Calu3 (cell line): ENCODE data around the gene PSORS1C1. TPM values are rescaled to one million over a fixed set of nuclear protein-coding genes. Genes with fewer than 3 reads are reported as not detected.
"Not testable (repeated sequence)": the region's sequence is repeated elsewhere in the genome, so short reads cannot be mapped to it uniquely, and the experiment has no call there.

Experiments used
- BruUV-seq: library from RNA; stranded (reverse); fragments of 400-500 nt; replicated peaks from 2 replicates; lab custom pipeline; 2021; lab: Mats Ljungman, UMichigan
- CTCF ChIA-PET: fragments of 300-600 bp; sonication (Branson Sonifier 250); formaldehyde crosslinking; loops from one replicate; lab custom pipeline; 2022; ENCODE audit warnings: antibody characterized with exemption; lab: Charles Lee
- DNase-seq: peaks from one replicate; pipeline ENCODE4 v3.0.0; 2022
- H3K27ac Mint-ChIP-seq: one replicate; pipeline ENCODE4 v1.8.0; 2022; ENCODE audit warnings: mixed read lengths; ENCODE audit not compliant: unreplicated experiment
- H3K27me3 Mint-ChIP-seq: one replicate; pipeline ENCODE4 v1.8.0; 2022; ENCODE audit warnings: mixed read lengths; ENCODE audit not compliant: unreplicated experiment
- H3K36me3 Mint-ChIP-seq: one replicate; pipeline ENCODE4 v1.8.0; 2022; ENCODE audit warnings: mild to moderate bottlenecking, moderate library complexity, mixed read lengths; ENCODE audit not compliant: insufficient read depth, unreplicated experiment
- H3K4me1 Mint-ChIP-seq: one replicate; pipeline ENCODE4 v1.8.0; 2022; ENCODE audit warnings: mild to moderate bottlenecking, low read depth, mixed read lengths; ENCODE audit not compliant: unreplicated experiment
- H3K4me3 Mint-ChIP-seq: one replicate; pipeline ENCODE4 v1.8.0; 2022; ENCODE audit warnings: mild to moderate bottlenecking, low read depth, moderate library complexity, mixed read lengths; ENCODE audit not compliant: unreplicated experiment
- H3K9me3 Mint-ChIP-seq: one replicate; pipeline ENCODE4 v1.8.0; 2022; ENCODE audit warnings: low read depth, mixed read lengths; ENCODE audit not compliant: unreplicated experiment
- intact Hi-C: fragments of 100-400 bp; cut with micrococcal nuclease; formaldehyde crosslinking; loops from one replicate; pipeline ENCODE4 v1.10.0; 2022; ENCODE audit not compliant: unreplicated experiment
- total RNA-seq: library from RNA; stranded (reverse); gene quantifications from 2 replicates; pipeline ENCODE4 v1.2.3, GENCODE V29; 2022
- TF ChIP-seq, protein P1 (sequence below): fragments of 200-600 bp; IDR thresholded peaks from one replicate; pipeline ENCODE4 v1.8.0; 2022; ENCODE audit warnings: antibody characterized with exemption; ENCODE audit not compliant: unreplicated experiment

PSORS1C1 gene
- total RNA-seq, 1 experiment from 2014 or later = 11.0 TPM

DNA sequence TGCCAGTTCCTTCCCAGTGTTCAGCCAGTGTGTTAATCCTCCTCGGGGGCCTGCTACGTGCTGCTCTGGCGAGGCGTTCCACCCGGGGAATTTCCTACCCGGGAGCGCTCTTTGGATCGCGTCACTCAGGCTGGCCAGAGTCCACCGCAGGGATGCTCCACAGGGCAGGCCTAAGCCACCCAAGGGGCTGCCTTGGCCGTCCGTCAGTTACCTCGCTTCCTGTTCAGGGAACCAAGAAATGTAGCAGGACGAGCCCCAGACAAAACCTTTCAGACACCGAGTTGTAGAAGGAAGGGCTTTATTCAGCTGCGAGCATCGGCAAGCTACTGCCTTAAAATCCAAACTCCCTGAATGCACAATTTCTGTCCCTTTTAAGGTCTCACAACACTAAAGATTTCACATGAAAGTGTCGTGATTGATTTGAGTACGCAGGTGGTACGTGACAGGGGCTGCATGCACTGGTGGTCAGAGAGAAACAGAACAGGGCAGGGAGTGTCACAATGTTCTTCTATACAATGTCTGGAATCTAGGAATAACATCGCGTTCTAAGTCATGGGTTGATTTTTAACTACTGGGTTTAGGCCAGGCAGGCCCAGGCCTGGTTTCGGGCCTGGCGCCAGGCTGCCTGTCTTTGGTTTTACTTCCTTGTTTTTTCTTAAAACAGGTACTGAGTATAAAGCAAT is 71.6 kb downstream of the PSORS1C1 start:
- H3K27me3 Mint-ChIP-seq = no peaks in the 10 kb centered on the region
- intact Hi-C loops = no loop called here
- peaks cover 58% of the 10 kb centered on the region for H3K36me3 Mint-ChIP-seq
- peaks cover 21% of the 10 kb centered on the region for H3K4me1 Mint-ChIP-seq
- peak overlapping the region; percentile 91 for H3K4me3 Mint-ChIP-seq
- TF ChIP-seq, protein P1, sequence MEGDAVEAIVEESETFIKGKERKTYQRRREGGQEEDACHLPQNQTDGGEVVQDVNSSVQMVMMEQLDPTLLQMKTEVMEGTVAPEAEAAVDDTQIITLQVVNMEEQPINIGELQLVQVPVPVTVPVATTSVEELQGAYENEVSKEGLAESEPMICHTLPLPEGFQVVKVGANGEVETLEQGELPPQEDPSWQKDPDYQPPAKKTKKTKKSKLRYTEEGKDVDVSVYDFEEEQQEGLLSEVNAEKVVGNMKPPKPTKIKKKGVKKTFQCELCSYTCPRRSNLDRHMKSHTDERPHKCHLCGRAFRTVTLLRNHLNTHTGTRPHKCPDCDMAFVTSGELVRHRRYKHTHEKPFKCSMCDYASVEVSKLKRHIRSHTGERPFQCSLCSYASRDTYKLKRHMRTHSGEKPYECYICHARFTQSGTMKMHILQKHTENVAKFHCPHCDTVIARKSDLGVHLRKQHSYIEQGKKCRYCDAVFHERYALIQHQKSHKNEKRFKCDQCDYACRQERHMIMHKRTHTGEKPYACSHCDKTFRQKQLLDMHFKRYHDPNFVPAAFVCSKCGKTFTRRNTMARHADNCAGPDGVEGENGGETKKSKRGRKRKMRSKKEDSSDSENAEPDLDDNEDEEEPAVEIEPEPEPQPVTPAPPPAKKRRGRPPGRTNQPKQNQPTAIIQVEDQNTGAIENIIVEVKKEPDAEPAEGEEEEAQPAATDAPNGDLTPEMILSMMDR = no peak
- no TSS peak for BruUV-seq
- peak; percentile 83 for DNase-seq
- H3K9me3 Mint-ChIP-seq = no peaks in the 10 kb centered on the region
- CTCF ChIA-PET = interaction anchor here (0.7 to 1.6 kb wide), 6 partner anchors 11 to 150 kb away, joined by 3 to 4 read pairs (median 4); partner anchors contain the start of gene TCF19
- peak overlapping the region; percentile 97 for H3K27ac Mint-ChIP-seq

- no TSS peak for BruUV-seq
- CTCF ChIA-PET = interaction anchor here (0.6 to 1.5 kb wide), 8 partner anchors 13 to 263 kb away, joined by 3 to 5 read pairs (median 4); partner anchors contain the start of genes PSORS1C1 and TCF19
- TF ChIP-seq, protein P1 = no peak
- H3K27ac Mint-ChIP-seq = peak overlapping the region; percentile 97
- H3K27me3 Mint-ChIP-seq = no peaks in the 10 kb centered on the region
- intact Hi-C loops = no loop called here
- H3K4me3 Mint-ChIP-seq = peak overlapping the region; percentile 91
- peaks cover 21% of the 10 kb centered on the region for H3K4me1 Mint-ChIP-seq
- peak; percentile 68 for DNase-seq
- H3K36me3 Mint-ChIP-seq = peaks cover 53% of the 10 kb centered on the region
- H3K9me3 Mint-ChIP-seq = no peaks in the 10 kb centered on the region
Observed at GRCh38 chr6:31187780-31188194, 73.2 kb downstream of the PSORS1C1 start.

- peak overlapping the region; percentile 20 for H3K27ac Mint-ChIP-seq
- H3K36me3 Mint-ChIP-seq = peaks cover 39% of the 10 kb centered on the region
- H3K4me3 Mint-ChIP-seq, intact Hi-C loops, BruUV-seq, H3K27me3 Mint-ChIP-seq, H3K9me3 Mint-ChIP-seq: not testable (repeated sequence)
- CTCF ChIA-PET = interaction anchor here (0.6 kb wide), 2 partner anchors 57 to 131 kb away, joined by 3 read pairs; no protein-coding TSS in a partner anchor
- peak; percentile 56 for DNase-seq
- peaks cover 23% of the 10 kb centered on the region for H3K4me1 Mint-ChIP-seq
Observed at GRCh38 chr6:31189223-31189622, 74.6 kb downstream of the PSORS1C1 start.

Other genes with a start within 250 kb of the PSORS1C1 start
- gene DDR1, start 230.3 kb upstream of the PSORS1C1 start, total RNA-seq = 489 and 580 TPM in 2 replicates
- gene GTF2H4, start 206.6 kb upstream of the PSORS1C1 start, total RNA-seq = 70.5 and 80.0 TPM in 2 replicates
- gene VARS2, start 200.6 kb upstream of the PSORS1C1 start, total RNA-seq = 33.0 and 34.2 TPM in 2 replicates
- gene SFTA2, start 182.6 kb upstream of the PSORS1C1 start, total RNA-seq = 184 and 246 TPM in 2 replicates
- 0.07 and 0.15 TPM in 2 replicates for gene MUCL3, start 173.8 kb upstream of the PSORS1C1 start, total RNA-seq
- gene MUC21, start 131.1 kb upstream of the PSORS1C1 start, total RNA-seq = not detected in 2 replicates
- not detected in 2 replicates for gene MUC22, start 104.3 kb upstream of the PSORS1C1 start, total RNA-seq
- gene C6orf15, start 2.2 kb upstream of the PSORS1C1 start, total RNA-seq = not detected in 2 replicates
- 0.35 and 0.42 TPM in 2 replicates for gene CDSN, start 5.6 kb downstream of the PSORS1C1 start, total RNA-seq
- not detected in 2 replicates for gene PSORS1C2, start 24.3 kb downstream of the PSORS1C1 start, total RNA-seq
- gene CCHCR1, start 43.0 kb downstream of the PSORS1C1 start, total RNA-seq = 95.2 and 105 TPM in 2 replicates
- gene TCF19, start 43.8 kb downstream of the PSORS1C1 start, total RNA-seq = 43.2 and 49.5 TPM in 2 replicates
- 25.7 and 32.7 TPM in 2 replicates for gene POU5F1, start 55.9 kb downstream of the PSORS1C1 start, total RNA-seq
- 652 and 1,216 TPM in 2 replicates for gene HLA-C, start 157.3 kb downstream of the PSORS1C1 start, total RNA-seq
- 1,078 and 2,594 TPM in 2 replicates for gene HLA-B, start 242.4 kb downstream of the PSORS1C1 start, total RNA-seq